Measurements from ENCODE around the gene LAMA1. TPM values are rescaled to one million over a fixed set of nuclear protein-coding genes. Genes with fewer than 3 reads are reported as not detected.

LAMA1 gene
- total RNA-seq, 1 experiment from 2014 or later, result 28.8 TPM

DNA sequence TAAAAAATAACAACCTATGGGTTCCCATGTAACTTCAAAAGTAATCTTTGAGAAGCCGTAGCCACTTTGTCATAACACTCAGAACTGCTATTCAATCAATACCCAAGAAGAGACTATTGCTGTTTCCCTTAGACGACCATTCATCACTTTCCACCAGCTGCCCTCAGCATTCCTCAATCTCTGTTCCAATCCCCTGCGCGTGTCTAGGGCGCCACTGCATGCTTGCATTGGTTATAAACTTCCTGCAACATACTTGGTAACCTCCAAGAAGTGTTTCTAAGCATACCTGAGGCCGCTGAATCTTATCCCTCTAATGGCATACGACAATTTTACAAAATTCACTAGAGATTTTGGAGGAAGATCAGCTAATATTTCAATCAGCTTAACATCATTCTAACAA lies 134.2 kb downstream of the LAMA1 start:
- Histone ChIP-seq H3K14ac (ENCODE audit: insufficient read depth, low read length) (no peak overlapping the region), H3K9ac (ENCODE audit: extremely low read depth, insufficient read length, low read length) (no peak overlapping the region), H2BK20ac (ENCODE audit: low read depth, low read length, poor library complexity, severe bottlenecking) (no peak overlapping the region), H3K27me3 (ENCODE audit: insufficient read depth, low read length) (no peaks in the 10 kb centered on the region), H2BK15ac (ENCODE audit: low read depth, low read length) (no peak overlapping the region), H3K4ac (ENCODE audit: low read depth, low read length) (no peak overlapping the region), H3K56ac (ENCODE audit: insufficient read length, low read depth, low read length) (no peak overlapping the region), H2BK120ac (ENCODE audit: low read depth, low read length, poor library complexity, severe bottlenecking) (no peak overlapping the region), H2BK5ac (ENCODE audit: insufficient read length, low read length) (no peak overlapping the region), H3K79me1 (ENCODE audit: insufficient read depth, low read depth, low read length, poor library complexity, severe bottlenecking) (no peaks in the 10 kb centered on the region), H4K8ac (replicated peaks; ENCODE audit: insufficient read length, low read depth, low read length) (no peak overlapping the region), H3K4me2 (ENCODE audit: insufficient read depth, insufficient read length, low read length) (no peak overlapping the region), H3K23me2 (ENCODE audit: insufficient read length, low read depth, low read length, poor library complexity, severe bottlenecking) (no peaks in the 10 kb centered on the region), H3K27ac (ENCODE audit: insufficient read length, low read depth, low read length) (no peak overlapping the region), H3T11ph (ENCODE audit: low read length) (no peak overlapping the region), H3K9me3 (ENCODE audit: control insufficient read depth, low read depth, low read length) (no peaks in the 10 kb centered on the region), H2AK5ac (ENCODE audit: insufficient read length, low read length) (no peak overlapping the region), H3K18ac (ENCODE audit: insufficient read length, low read depth, low read length) (no peak overlapping the region), H4K5ac (ENCODE audit: insufficient read length, low read depth, low read length) (no peak overlapping the region), H4K20me1 (ENCODE audit: control insufficient read depth, insufficient read depth, insufficient read length) (no peaks in the 10 kb centered on the region), H3K23ac (ENCODE audit: insufficient read length, low read depth, low read length) (no peak overlapping the region), H3K4me1 (ENCODE audit: insufficient read depth, low read length) (no peaks in the 10 kb centered on the region), H3K79me2 (ENCODE audit: insufficient read depth, low read length) (no peaks in the 10 kb centered on the region), H4K91ac (ENCODE audit: insufficient read length, low read depth, low read length) (no peak overlapping the region), H2AFZ (ENCODE audit: low read length) (no peak overlapping the region), H2BK12ac (ENCODE audit: insufficient read length, low read depth, low read length) (no peak overlapping the region)
- H3K27me3 Mint-ChIP-seq (ENCODE audit: low read depth), result no peaks in the 10 kb centered on the region
- H3K4me3 Mint-ChIP-seq, result no peak overlapping the region
- H3K36me3 Mint-ChIP-seq (ENCODE audit: insufficient read depth in 1 of 3, low read depth in 3 of 3), result peaks cover 17 to 51% (median 18%) of the 10 kb centered on the region in 3 experiments
- no peaks in the 10 kb centered on the region for H3K9me3 Mint-ChIP-seq
- no peak for DNase-seq
- no CpG with 5 or more reads among the region's 7 CpGs for WGBS (ENCODE audit: extremely low coverage, insufficient read length, low lambda C conversion rate)
- TF ChIP-seq, protein P1, sequence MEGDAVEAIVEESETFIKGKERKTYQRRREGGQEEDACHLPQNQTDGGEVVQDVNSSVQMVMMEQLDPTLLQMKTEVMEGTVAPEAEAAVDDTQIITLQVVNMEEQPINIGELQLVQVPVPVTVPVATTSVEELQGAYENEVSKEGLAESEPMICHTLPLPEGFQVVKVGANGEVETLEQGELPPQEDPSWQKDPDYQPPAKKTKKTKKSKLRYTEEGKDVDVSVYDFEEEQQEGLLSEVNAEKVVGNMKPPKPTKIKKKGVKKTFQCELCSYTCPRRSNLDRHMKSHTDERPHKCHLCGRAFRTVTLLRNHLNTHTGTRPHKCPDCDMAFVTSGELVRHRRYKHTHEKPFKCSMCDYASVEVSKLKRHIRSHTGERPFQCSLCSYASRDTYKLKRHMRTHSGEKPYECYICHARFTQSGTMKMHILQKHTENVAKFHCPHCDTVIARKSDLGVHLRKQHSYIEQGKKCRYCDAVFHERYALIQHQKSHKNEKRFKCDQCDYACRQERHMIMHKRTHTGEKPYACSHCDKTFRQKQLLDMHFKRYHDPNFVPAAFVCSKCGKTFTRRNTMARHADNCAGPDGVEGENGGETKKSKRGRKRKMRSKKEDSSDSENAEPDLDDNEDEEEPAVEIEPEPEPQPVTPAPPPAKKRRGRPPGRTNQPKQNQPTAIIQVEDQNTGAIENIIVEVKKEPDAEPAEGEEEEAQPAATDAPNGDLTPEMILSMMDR (conservative IDR thresholded peaks at IDR 0.05), result no peak
- no peak overlapping the region for H3K27ac Mint-ChIP-seq
- peaks cover 0 to 3% of the 10 kb centered on the region in 2 experiments; a peak in 1 of 4 replicates for H3K4me1 Mint-ChIP-seq
